ENCODE measurements around the gene IP6K1.

GRCh38 chr3:49787182-49787464 is 781 bp upstream of the IP6K1 start:
- TF ChIP-seq CTCF (IDR thresholded peaks at IDR 0.05) (no peak), POLR2A (IDR thresholded peaks at IDR 0.05) (no peak)
